Trophoblast cell (in vitro differentiated cells and primary cell): Measurements from ENCODE around the gene MYCL.

Source experiments
- DNase-seq, 2 donors: peaks; one replicate each; pipeline ENCODE4 v3.0.0-alpha.2; 2016
- H2AFZ ChIP-seq: 2 replicates; pipeline ENCODE4 v1.6.1; 2013; ENCODE audit warnings: low read length, moderate library complexity, mild to moderate bottlenecking; ENCODE audit not compliant: insufficient read depth, poor library complexity
- H2AK5ac ChIP-seq: 2 replicates; pipeline ENCODE4 v1.6.1; 2013; ENCODE audit warnings: mild to moderate bottlenecking, low read length
- H2BK120ac ChIP-seq: 2 replicates; pipeline ENCODE4 v1.6.1; 2013; ENCODE audit warnings: low read length, mild to moderate bottlenecking, moderate library complexity; ENCODE audit not compliant: insufficient read depth, poor library complexity
- H2BK12ac ChIP-seq: 2 replicates; pipeline ENCODE4 v1.6.1; 2013; ENCODE audit warnings: mild to moderate bottlenecking, low read length, moderate library complexity
- H2BK5ac ChIP-seq: 2 replicates; pipeline ENCODE4 v1.6.1; 2013; ENCODE audit warnings: low read length, low read depth, moderate library complexity, mild to moderate bottlenecking; ENCODE audit not compliant: poor library complexity
- H3K14ac ChIP-seq: 2 replicates; pipeline ENCODE4 v1.6.1; 2013; ENCODE audit warnings: mild to moderate bottlenecking, low read length
- H3K18ac ChIP-seq: 2 replicates; pipeline ENCODE4 v1.6.1; 2013; ENCODE audit warnings: mild to moderate bottlenecking, low read length
- H3K23ac ChIP-seq: 2 replicates; pipeline ENCODE4 v1.6.1; 2013; ENCODE audit warnings: low read length
- H3K27ac ChIP-seq: 2 replicates; pipeline ENCODE4 v1.5.1; 2013; ENCODE audit warnings: low read depth, mild to moderate bottlenecking, inconsistent platforms, low read length, moderate library complexity
- H3K27me3 ChIP-seq: 2 replicates; pipeline ENCODE4 v1.6.1; 2013; ENCODE audit warnings: inconsistent platforms, mild to moderate bottlenecking, low read length, moderate library complexity; ENCODE audit not compliant: insufficient read depth
- H3K36me3 ChIP-seq, 2 experiments: 1 replicate in 1 of 2; 2 replicates in 1 of 2; pipeline ENCODE4 v1.6.1; 2013; ENCODE audit warnings: low read length in 2 of 2, mild to moderate bottlenecking in 2 of 2, moderate library complexity in 1 of 2; ENCODE audit not compliant: insufficient read depth in 2 of 2, control insufficient read depth in 1 of 2
- H3K4ac ChIP-seq: 2 replicates; pipeline ENCODE4 v1.6.1; 2013; ENCODE audit warnings: low read depth, mild to moderate bottlenecking, low read length, moderate library complexity
- H3K4me1 ChIP-seq, 2 experiments: 1 replicate in 1 of 2; 2 replicates in 1 of 2; pipeline ENCODE4 v1.6.1; 2013; ENCODE audit warnings: low read length in 2 of 2, mild to moderate bottlenecking in 2 of 2, moderate library complexity in 1 of 2; ENCODE audit not compliant: insufficient read depth in 2 of 2, control insufficient read depth in 1 of 2
- H3K4me2 ChIP-seq: 2 replicates; pipeline ENCODE4 v1.6.1; 2013; ENCODE audit warnings: inconsistent platforms, mild to moderate bottlenecking, low read length, moderate library complexity
- H3K4me3 ChIP-seq: 2 replicates; pipeline ENCODE4 v1.5.1; 2013; ENCODE audit warnings: mild to moderate bottlenecking, low read depth, low read length, inconsistent platforms
- H3K79me1 ChIP-seq: one replicate; pipeline ENCODE4 v1.6.1; 2013; ENCODE audit warnings: low read length
- H3K79me2 ChIP-seq: 2 replicates; pipeline ENCODE4 v1.6.1; 2013; ENCODE audit warnings: low read length, mild to moderate bottlenecking; ENCODE audit not compliant: control insufficient read depth, insufficient read depth, poor library complexity
- H3K9ac ChIP-seq: 2 replicates; pipeline ENCODE4 v1.6.1; 2013; ENCODE audit warnings: mild to moderate bottlenecking, low read length
- H3K9me3 ChIP-seq: 2 replicates; pipeline ENCODE4 v1.6.1; 2013; ENCODE audit warnings: low read depth, mild to moderate bottlenecking, control low read depth, inconsistent platforms, low read length; ENCODE audit not compliant: insufficient read depth
- H4K12ac ChIP-seq: 2 replicates; pipeline ENCODE4 v1.6.1; 2013; ENCODE audit warnings: low read depth, mild to moderate bottlenecking, low read length, moderate library complexity
- H4K8ac ChIP-seq: 2 replicates; pipeline ENCODE4 v1.6.1; 2013; ENCODE audit warnings: low read depth, mild to moderate bottlenecking, low read length, moderate library complexity
- H4K91ac ChIP-seq: one replicate; pipeline ENCODE4 v1.6.1; 2013; ENCODE audit warnings: low read depth, mild to moderate bottlenecking, low read length, moderate library complexity
- WGBS: extraction: QIAGEN DNeasy Blood & Tissue Kit; methylation state at CpG from one replicate; pipeline ENCODE4 v1.1.7; 2013; ENCODE audit warnings: missing lambda C conversion rate; ENCODE audit not compliant: insufficient read length, insufficient coverage; ENCODE audit errors: extremely low coverage; 5-methylcytosine and 5-hydroxymethylcytosine counted together

The MYCL gene

GRCh38 chr1:39944410-39945112, 42.8 kb upstream of the MYCL start:
- WGBS = no CpG with 5 or more reads among the region's 8 CpGs
- H2BK120ac ChIP-seq = no peak overlapping the region
- no peak overlapping the region for H2AK5ac ChIP-seq

GRCh38 chr1:39943471-39944290, 42.0 kb upstream of the MYCL start:
- peaks cover 1% of the 10 kb centered on the region for H3K9me3 ChIP-seq
- H4K91ac ChIP-seq = no peak overlapping the region
- DNase-seq = peak; percentile 78 to 88
- no peak overlapping the region for H2BK120ac ChIP-seq
- no peak overlapping the region for H3K18ac ChIP-seq
- H2BK12ac ChIP-seq = no peak overlapping the region
- no peaks in the 10 kb centered on the region for H3K27me3 ChIP-seq
- H3K14ac ChIP-seq = no peak overlapping the region
- H4K12ac ChIP-seq = no peak overlapping the region
- no peak overlapping the region for H3K27ac ChIP-seq
- H3K4me2 ChIP-seq = no peak overlapping the region
- no peak overlapping the region for H3K23ac ChIP-seq
- no peak overlapping the region for H3K4me3 ChIP-seq
- no peak overlapping the region for H3K9ac ChIP-seq
- no peaks in the 10 kb centered on the region for H3K4me1 ChIP-seq
- H2BK5ac ChIP-seq = no peak overlapping the region
- no peak overlapping the region for H2AK5ac ChIP-seq
- no peak overlapping the region for H2AFZ ChIP-seq
- no peaks in the 10 kb centered on the region for H3K36me3 ChIP-seq
- no peak overlapping the region for H4K8ac ChIP-seq
- no CpG with 5 or more reads among the region's 14 CpGs for WGBS
- no peaks in the 10 kb centered on the region for H3K79me2 ChIP-seq
- H3K79me1 ChIP-seq = no peaks in the 10 kb centered on the region
- H3K4ac ChIP-seq = no peak overlapping the region

More at GRCh38 chr1:39944410-39945112, 42.8 kb upstream of the MYCL start:
- Histone ChIP-seq H4K12ac (no peak overlapping the region), H3K4ac (no peak overlapping the region), H4K91ac (no peak overlapping the region), H3K9me3 (no peaks in the 10 kb centered on the region), H3K4me3 (no peak overlapping the region), H3K9ac (no peak overlapping the region), H3K23ac (no peak overlapping the region), H3K18ac (no peak overlapping the region), H3K79me2 (no peaks in the 10 kb centered on the region), H3K36me3 (no peaks in the 10 kb centered on the region), H3K14ac (no peak overlapping the region), H4K8ac (no peak overlapping the region), H3K4me1 (no peaks in the 10 kb centered on the region), H3K4me2 (no peak overlapping the region), H2AFZ (no peak overlapping the region), H3K79me1 (no peaks in the 10 kb centered on the region), H2BK12ac (no peak overlapping the region), H3K27ac (no peak overlapping the region), H2BK5ac (no peak overlapping the region), H3K27me3 (no peaks in the 10 kb centered on the region)
- no peak for DNase-seq

GRCh38 chr1:39940980-39941871, 39.5 kb upstream of the MYCL start:
- Histone ChIP-seq H4K8ac (no peak overlapping the region), H3K36me3 (no peaks in the 10 kb centered on the region), H4K91ac (no peak overlapping the region), H3K79me2 (no peaks in the 10 kb centered on the region), H3K4me2 (no peak overlapping the region), H2AFZ (no peak overlapping the region), H3K18ac (no peak overlapping the region), H3K4me3 (no peak overlapping the region), H3K4me1 (no peaks in the 10 kb centered on the region), H3K9me3 (peaks cover 1% of the 10 kb centered on the region), H3K9ac (no peak overlapping the region), H3K14ac (no peak overlapping the region), H3K27ac (no peak overlapping the region), H2AK5ac (no peak overlapping the region), H2BK120ac (no peak overlapping the region), H3K79me1 (no peaks in the 10 kb centered on the region), H2BK12ac (no peak overlapping the region), H2BK5ac (no peak overlapping the region), H3K4ac (no peak overlapping the region), H3K23ac (no peak overlapping the region), H3K27me3 (no peaks in the 10 kb centered on the region), H4K12ac (no peak overlapping the region)
- DNase-seq = no peak
- WGBS = no CpG with 5 or more reads among the region's 9 CpGs

- H4K8ac ChIP-seq = no peak overlapping the region
Observed at GRCh38 chr1:39940253-39940652, 38.5 kb upstream of the MYCL start.

More at GRCh38 chr1:39940253-39940652, 38.5 kb upstream of the MYCL start:
- H3K4me3 ChIP-seq = no peak overlapping the region
- no peak overlapping the region for H2BK5ac ChIP-seq
- no peaks in the 10 kb centered on the region for H3K79me1 ChIP-seq
- H3K4me1 ChIP-seq = no peaks in the 10 kb centered on the region
- H4K91ac ChIP-seq = no peak overlapping the region
- H3K23ac ChIP-seq = no peak overlapping the region
- peaks cover 1% of the 10 kb centered on the region for H3K9me3 ChIP-seq
- DNase-seq = peak; percentile 73 to 83
- no peaks in the 10 kb centered on the region for H3K27me3 ChIP-seq
- no peak overlapping the region for H2BK120ac ChIP-seq
- H3K18ac ChIP-seq = no peak overlapping the region
- no peak overlapping the region for H3K14ac ChIP-seq
- no peak overlapping the region for H3K9ac ChIP-seq
- no CpG with 5 or more reads among the region's 5 CpGs for WGBS
- no peaks in the 10 kb centered on the region for H3K79me2 ChIP-seq
- no peaks in the 10 kb centered on the region for H3K36me3 ChIP-seq
- no peak overlapping the region for H3K27ac ChIP-seq
- H2AK5ac ChIP-seq = no peak overlapping the region
- H3K4ac ChIP-seq = no peak overlapping the region
- no peak overlapping the region for H2AFZ ChIP-seq
- H3K4me2 ChIP-seq = no peak overlapping the region
- H2BK12ac ChIP-seq = no peak overlapping the region
- no peak overlapping the region for H4K12ac ChIP-seq
